Kidney (tissue), 14 donors: ENCODE data around the gene TUBGCP4. TPM values are rescaled to one million over a fixed set of nuclear protein-coding genes. Genes with fewer than 3 reads are reported as not detected.

Experiments used
- DNase-seq, 5 donors: peaks; one replicate each; pipeline ENCODE4 v3.0.0-alpha.2; 2013 to 2020
- FAIRE-seq: peaks from 2 replicates; lab custom pipeline; 2012; peaks lifted over from hg19 to GRCh38; lab: Jason Lieb, UNC
- H3K27ac ChIP-seq, 2 donors: one replicate each; pipeline ENCODE4 v1.7.0; 2013; ENCODE audit warnings: low read depth in 2 of 2, low read length in 2 of 2, inconsistent platforms in 1 of 2
- H3K27me3 ChIP-seq: one replicate; pipeline ENCODE4 v1.7.1; 2013; ENCODE audit warnings: low read length, inconsistent platforms; ENCODE audit not compliant: control insufficient read depth, insufficient read depth
- H3K36me3 ChIP-seq, 3 donors: one replicate each; pipeline versions ENCODE4 v1.7.0 to v1.7.1; 2013; ENCODE audit warnings: low read length in 3 of 3, control low read depth in 1 of 3, inconsistent platforms in 1 of 3; ENCODE audit not compliant: insufficient read depth in 3 of 3, control insufficient read depth in 2 of 3
- H3K4me1 ChIP-seq, 3 donors: one replicate each; pipeline versions ENCODE4 v1.7.0 to v1.7.1; 2013; ENCODE audit warnings: low read length in 3 of 3, inconsistent platforms in 1 of 3, low read depth in 1 of 3; ENCODE audit not compliant: control insufficient read depth in 2 of 3, insufficient read depth in 2 of 3
- H3K4me3 ChIP-seq, 3 donors: one replicate each; pipeline versions ENCODE4 v1.7.0 to v1.8.1; 2013; ENCODE audit warnings: low read length in 3 of 3, control low read depth in 1 of 3, inconsistent platforms in 1 of 3
- H3K9ac ChIP-seq, 3 donors: one replicate each; pipeline versions ENCODE4 v1.7.0 to v1.7.1; 2013; ENCODE audit warnings: low read length in 3 of 3, control low read depth in 1 of 3, inconsistent platforms in 1 of 3
- H3K9me3 ChIP-seq, 3 donors: one replicate each; pipeline versions ENCODE4 v1.7.0 to v1.7.1; 2013; ENCODE audit warnings: low read length in 3 of 3, control low read depth in 1 of 3, inconsistent platforms in 1 of 3; ENCODE audit not compliant: control insufficient read depth in 2 of 3, insufficient read depth in 1 of 3
- CTCF ChIP-seq: IDR thresholded peaks from 3 replicates; pipeline ENCODE4 v1.5.1; 2012; ENCODE audit warnings: mild to moderate bottlenecking, moderate library complexity, borderline replicate concordance; ENCODE audit not compliant: insufficient read depth; ENCODE audit errors: extremely low read depth
- intact Hi-C: fragments of 100-400 bp; cut with DNase I; formaldehyde crosslinking; loops from one replicate; pipeline ENCODE4 v1.11.1; 2022
- polyA plus RNA-seq: library from polyadenylated mRNA; stranded (reverse); fragments of 350-450 nt; fragmentation: Illumina TruSeq; extraction: RNeasy Lipid Tissue Mini Kit (QIAGEN cat#74804); gene quantifications from one replicate; pipeline ENCODE4 v1.2.3, GENCODE V29; 2014; ENCODE audit warnings: low read depth, low replicate concordance; ENCODE audit not compliant: insufficient read depth
- total RNA-seq: library from RNA; stranded (reverse); fragmentation: NEBNext Ultra II Directional; extraction: Animal tissue kit (Norgen Biotek cat#: 25700); gene quantifications from one replicate; pipeline ENCODE4 v1.2.1, GENCODE V29; 2021
- donor health status: control.
- donor health status: control.
- donor health status: control.
- donor health status: control.
- donor health status: control.
- donor health status: DM: yes; HTN: yes; CAD: no.
- donor health status: Normal renal cell carcinoma (clear cell type).

TUBGCP4 gene
- total and polyA plus RNA-seq, 2 donors from 2014 or later = 2.7 to 12.9 TPM

DNA sequence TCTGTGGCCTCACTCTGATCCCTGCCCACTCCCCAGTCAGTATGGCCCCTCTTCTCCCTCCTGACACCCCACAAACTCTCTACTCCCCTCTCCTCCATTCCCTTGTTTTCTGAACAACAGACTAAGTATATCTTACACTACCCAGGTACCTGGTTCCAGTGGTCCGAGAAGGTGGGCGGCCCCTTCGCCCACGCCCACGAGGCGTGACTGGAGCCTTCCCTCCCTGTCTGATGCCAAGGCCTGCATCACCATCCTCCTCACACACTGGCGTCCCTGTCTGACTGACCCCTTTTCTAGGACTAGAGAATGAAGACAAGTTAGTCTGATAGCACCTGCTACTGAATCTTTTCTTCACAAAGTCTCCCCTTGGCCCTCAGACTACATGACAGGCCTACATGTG lies 50.0 kb downstream of the TUBGCP4 start:
- intact Hi-C loops = no loop called here
- Histone ChIP-seq H3K27ac (no peak overlapping the region), H3K9me3 (no peaks in the 10 kb centered on the region), H3K27me3 (no peaks in the 10 kb centered on the region), H3K4me3 (no peak overlapping the region), H3K36me3 (peaks cover 7 to 32% (median 20%) of the 10 kb centered on the region in 3 donors), H3K9ac (no peak overlapping the region), H3K4me1 (no peaks in the 10 kb centered on the region)
- TF ChIP-seq CTCF = no peak
- FAIRE-seq = no peak
- no peak for DNase-seq

DNA sequence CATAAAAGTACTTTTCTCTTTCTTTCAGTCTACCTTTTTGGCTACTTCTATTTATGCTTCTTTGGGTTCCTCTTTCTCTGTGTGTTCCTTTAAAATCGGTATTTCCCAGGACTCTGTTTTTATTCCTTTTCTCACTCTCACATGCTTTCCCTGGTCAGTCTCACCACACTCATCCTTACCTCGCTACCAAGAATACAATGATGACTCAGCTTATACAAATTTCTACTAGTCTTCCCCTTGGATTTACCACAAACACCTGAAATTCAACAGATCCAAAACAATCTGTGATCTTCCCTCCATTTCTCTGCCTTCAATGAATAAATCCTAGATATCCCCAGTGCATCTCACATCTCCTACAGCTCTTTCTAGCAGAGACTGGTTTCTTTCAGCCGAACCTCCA lies 52.9 kb downstream of the TUBGCP4 start:
- H3K27ac ChIP-seq = no peak overlapping the region
- no peak overlapping the region for H3K4me3 ChIP-seq
- H3K4me1 ChIP-seq = no peaks in the 10 kb centered on the region
- H3K9ac ChIP-seq = no peak overlapping the region
- DNase-seq = no peak
- intact Hi-C loops = no loop called here
- peaks cover 2 to 45% (median 20%) of the 10 kb centered on the region in 3 donors for H3K36me3 ChIP-seq
- no peaks in the 10 kb centered on the region for H3K27me3 ChIP-seq
- H3K9me3 ChIP-seq = no peaks in the 10 kb centered on the region
- no peak for TF ChIP-seq CTCF
- FAIRE-seq = no peak

GRCh38 chr15:43429687-43430086 lies 58.8 kb downstream of the TUBGCP4 start:
- peaks cover 5 to 45% (median 18%) of the 10 kb centered on the region in 3 donors for H3K36me3 ChIP-seq
- DNase-seq = no peak
- no peak for FAIRE-seq

More at GRCh38 chr15:43429687-43430086, 58.8 kb downstream of the TUBGCP4 start:
- TF ChIP-seq CTCF = no peak
- Histone ChIP-seq H3K9ac (no peak overlapping the region), H3K9me3 (no peaks in the 10 kb centered on the region), H3K27me3 (no peaks in the 10 kb centered on the region), H3K27ac (no peak overlapping the region), H3K4me3 (no peak overlapping the region), H3K4me1 (no peaks in the 10 kb centered on the region)
- intact Hi-C loops = no loop called here
